ENCODE measurements around the gene SELENOO.

GRCh38 chr22:50220603-50221409 lies 20.0 kb downstream of the SELENOO start:
- no peak for TF ChIP-seq CTCF (IDR thresholded peaks at IDR 0.05)
- no peak for TF ChIP-seq ZFX (IDR thresholded peaks at IDR 0.05; ENCODE audit: borderline replicate concordance)
